HG02763 (cell line): ENCODE results near the gene EPHA6.

Experiments
- ATAC-seq: cut with Tn5 transposase; IDR thresholded peaks from one replicate; pipeline ENCODE4 v1.9.1; 2021; ENCODE audit warnings: mild to moderate bottlenecking, moderate library complexity; ENCODE audit not compliant: unreplicated experiment

EPHA6 gene

GRCh38 chr3:97765336-97765735 lies 950.9 kb downstream of the EPHA6 start:
- ATAC-seq = no peak

GRCh38 chr3:97772926-97773325 lies 958.5 kb downstream of the EPHA6 start:
- no peak for ATAC-seq

- ATAC-seq = no peak
Observed at GRCh38 chr3:97778152-97778551, 963.8 kb downstream of the EPHA6 start.

GRCh38 chr3:97793420-97794019 lies 979.1 kb downstream of the EPHA6 start:
- ATAC-seq = peak; percentile 65

- no peak for ATAC-seq
Observed at GRCh38 chr3:97795951-97796350, 981.6 kb downstream of the EPHA6 start.
